GM19099 (cell line): Measurements from ENCODE around the gene CD69.
A peak's percentile ranks its signal among the peaks of the same experiment; 100 is the strongest.

Experiments used
- POLR2A ChIP-seq: IDR thresholded peaks from 3 replicates; pipeline ENCODE4 v1.6.1; 2011; ENCODE audit warnings: low read depth; ENCODE audit not compliant: insufficient read length; ENCODE audit errors: extremely low read depth

The CD69 gene

DNA sequence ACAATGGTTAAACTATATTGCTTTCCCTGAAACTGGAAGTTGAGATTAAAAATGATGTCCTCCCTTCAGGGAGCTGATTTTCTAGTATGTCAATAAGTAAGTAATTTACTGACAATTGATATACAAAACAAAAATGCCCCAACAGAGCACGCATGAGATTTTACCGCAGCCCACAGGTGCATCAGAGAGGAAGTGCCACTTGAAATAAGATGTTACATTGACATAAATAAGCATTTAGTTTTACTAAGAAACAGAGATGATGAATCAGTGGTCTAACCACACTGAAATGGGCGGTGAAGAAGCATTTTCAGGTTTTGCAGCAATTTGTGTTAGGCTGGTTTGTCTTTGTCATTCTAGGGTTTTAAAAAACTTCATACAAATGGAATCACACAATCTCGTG, 19.0 kb downstream of the CD69 start:
- TF ChIP-seq POLR2A, result no peak

DNA sequence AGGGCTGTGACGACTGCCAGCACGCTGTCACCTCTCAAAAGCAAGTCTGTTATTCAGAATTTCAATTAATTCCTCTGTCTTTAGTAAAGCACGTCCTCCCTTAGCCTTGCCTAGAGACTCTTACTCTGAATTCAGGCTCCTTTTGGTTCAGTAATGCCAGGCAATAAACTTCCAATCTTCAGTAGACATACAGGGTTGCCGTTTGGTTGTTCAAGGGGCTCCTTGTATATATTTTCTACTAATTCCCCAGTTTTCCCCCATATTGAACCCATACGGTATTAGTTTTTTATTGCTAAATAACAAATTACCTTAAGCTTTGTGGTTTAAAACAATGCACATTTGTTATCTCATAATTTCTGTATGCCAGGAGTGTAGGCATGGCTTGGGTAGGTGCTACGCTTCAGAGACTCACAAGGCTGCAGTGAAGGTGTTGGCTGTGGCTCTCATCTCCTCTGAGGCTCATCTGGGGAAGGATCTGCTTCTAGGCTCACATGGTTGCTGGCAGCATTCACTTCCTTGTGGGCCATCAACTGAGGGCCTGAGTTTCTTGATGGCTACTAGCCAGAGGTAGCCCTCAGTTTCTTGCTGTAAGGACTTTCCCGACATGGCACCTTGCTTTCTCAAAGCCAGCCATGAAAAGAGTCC, 20.5 kb downstream of the CD69 start:
- no peak for TF ChIP-seq POLR2A

DNA sequence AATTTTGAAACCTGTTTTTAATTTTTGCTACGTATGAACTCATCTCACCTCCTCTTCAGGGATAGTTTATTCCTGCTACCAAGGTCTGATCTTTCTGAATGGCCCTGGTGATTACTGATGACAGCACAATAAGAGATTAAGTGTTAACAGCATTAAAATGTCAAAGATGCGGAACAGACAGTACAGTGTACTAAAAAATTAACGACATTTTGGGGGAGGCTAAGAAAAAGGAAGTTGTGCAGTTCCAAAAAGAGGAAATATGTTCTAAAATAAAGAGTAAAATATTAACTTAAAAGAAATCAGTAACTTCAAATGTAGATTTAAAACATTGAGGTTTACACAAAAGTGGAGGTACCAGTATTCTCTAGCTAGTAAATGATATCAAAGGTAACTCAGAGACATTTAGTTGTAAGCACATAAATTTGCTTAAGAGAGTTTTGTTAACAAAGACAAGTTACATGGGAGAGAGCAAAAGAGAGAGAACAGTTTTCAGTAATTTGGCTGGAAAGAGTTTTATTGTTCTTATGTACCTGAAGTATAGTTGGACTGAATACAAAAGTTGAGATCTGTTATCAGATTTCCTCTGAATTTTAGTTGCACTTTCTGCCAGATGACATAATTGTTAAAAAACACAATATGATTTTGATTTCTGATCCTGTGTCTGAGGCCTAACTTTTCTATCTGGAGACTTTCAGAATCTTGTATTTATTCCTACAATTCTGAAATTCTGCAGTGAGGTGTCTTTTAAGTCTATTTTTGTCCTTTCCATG, 23.6 kb downstream of the CD69 start:
- TF ChIP-seq POLR2A, result no peak

DNA sequence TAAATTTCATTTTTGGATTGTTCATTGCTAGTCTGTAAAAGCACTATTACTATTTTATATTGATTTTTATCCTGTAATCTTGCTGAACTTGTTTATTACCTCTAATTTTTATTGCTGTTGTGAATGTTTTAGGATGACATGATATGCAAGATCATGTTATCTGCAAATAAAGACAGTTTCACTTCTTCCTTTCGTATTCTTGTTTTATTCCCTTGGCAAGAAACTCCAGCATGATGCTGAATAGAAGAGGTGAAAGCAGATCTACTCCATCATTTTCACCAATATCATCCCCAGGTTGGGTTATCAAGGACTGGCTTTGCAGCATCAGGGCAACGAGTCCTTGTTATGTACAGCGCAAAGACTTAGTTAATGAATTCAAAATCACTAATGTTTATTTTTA, 25.1 kb downstream of the CD69 start:
- TF ChIP-seq POLR2A, result no peak

DNA sequence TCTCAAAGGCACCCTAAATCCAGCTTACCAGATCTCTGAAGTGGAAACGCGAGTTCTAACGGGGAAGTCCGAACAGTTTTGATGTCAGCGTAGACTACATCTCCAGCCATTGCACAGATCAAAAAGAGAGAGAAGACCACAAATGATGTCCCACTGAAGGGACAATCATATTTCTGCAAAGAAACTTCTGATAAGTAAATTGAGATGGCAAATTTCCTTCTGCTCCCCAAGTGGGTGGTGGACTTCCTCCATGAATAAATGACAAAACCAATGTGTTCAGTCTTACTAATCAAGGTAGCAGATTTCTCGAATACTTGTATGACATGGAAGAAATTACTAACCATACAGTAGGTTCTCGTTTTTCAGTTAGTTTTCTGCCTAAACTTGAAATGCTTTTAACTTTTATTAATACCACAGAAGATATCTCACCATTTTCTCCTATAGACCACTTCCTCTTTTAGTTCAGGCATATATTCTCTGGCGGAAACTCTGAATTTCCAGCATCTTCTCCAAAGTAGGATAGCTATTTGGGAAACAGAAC, 27.7 kb downstream of the CD69 start, which contains the start of gene CLECL1:
TSS of gene CLECL1 (minus strand) at position 177 of the 541 bp plus-strand sequence.
- TF ChIP-seq POLR2A, result peak; percentile 77

DNA sequence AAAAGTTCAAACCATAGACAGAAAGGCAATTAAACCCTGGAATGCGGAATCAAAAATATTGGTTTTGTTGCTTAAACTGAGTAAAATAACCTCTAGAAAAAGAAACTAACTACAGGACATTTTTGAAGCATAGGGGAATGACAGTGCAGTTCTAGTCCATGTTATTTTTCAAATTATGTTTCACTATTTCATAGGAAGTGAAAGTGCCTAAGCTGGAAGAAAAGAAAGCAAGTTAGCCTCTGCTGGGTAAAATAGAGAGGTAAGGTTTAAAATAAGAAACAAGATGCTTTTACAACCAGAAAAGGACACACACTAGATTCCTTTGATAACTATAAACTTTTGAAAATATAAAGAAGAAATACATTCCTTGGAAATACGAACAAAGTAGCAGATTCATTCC, 28.9 kb downstream of the CD69 start:
- TF ChIP-seq POLR2A, result peak; percentile 25

DNA sequence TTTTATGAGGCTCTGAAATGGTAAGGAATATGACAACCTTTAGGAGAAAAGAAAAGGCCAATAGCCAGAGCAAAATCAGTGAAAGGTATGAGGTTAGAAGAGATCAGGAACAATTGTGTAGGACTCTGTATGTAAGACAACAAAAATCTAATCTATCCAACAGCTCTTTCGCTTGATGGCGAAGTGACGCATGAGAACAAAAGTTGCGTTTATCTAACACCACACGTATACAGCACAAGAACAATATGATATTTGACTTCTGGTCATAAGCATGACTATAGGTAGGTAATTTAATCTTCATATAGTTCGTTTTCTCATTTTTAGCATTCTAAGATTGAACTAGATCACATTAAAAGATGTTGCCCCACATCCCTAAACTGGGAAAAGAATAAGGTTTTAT, 29.3 kb downstream of the CD69 start:
- TF ChIP-seq POLR2A, result peak; percentile 31

DNA sequence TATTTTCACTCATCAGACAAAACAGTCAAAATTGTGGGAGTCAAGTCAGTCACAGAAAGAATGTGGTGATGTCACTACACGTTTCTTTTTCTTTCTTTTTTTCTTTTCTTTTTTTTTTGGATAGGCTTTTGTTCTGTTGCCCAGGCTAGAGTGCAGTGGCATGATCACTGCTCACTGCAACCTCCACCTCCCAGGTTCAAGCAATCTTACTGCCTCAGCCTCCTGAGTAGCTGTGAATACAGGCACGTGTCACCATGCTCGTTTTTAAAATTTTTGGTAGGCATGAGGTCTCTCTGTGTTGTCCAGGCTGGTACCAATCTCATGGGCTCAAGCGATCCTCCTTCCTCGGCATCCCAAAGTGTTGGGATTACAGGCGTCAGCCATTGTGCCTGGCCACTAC, 30.1 kb downstream of the CD69 start:
- TF ChIP-seq POLR2A, result peak; percentile 29

DNA sequence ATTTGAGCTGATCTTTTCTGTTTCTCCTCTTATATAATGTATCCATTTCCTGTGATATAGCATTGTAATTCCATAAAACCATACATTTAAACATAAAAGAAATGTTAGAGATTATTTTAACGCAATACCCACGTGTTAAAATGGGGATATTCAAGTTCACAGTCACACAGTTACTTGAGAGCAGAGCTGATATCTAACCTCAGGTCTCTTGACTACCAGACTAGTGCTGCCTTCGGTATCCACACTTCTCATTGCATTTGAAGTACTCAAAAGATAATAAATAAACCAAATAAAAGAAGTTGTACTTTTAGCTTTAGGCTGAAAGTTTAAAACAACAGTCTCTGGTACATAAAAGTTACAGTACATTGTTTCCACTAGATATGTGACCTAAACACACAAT, 30.7 kb downstream of the CD69 start:
- TF ChIP-seq POLR2A, result no peak

DNA sequence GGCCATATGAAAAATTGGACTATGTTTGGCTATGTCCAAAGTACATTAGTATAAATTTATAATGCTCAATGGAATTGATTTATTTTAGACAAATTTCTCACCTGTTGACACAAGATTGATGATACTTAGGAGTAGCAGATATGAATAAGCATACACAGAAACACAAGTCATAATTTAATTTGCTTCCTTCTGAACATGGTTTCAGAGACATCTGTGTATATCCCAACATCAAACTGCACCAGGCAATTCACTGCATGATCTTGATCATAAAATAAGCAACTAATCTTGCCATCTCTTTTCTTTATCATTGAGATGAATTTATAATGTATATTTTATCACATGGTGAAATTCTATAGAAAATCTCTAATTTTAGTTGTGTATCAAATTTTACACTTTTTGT, 31.6 kb downstream of the CD69 start:
- TF ChIP-seq POLR2A, result no peak

DNA sequence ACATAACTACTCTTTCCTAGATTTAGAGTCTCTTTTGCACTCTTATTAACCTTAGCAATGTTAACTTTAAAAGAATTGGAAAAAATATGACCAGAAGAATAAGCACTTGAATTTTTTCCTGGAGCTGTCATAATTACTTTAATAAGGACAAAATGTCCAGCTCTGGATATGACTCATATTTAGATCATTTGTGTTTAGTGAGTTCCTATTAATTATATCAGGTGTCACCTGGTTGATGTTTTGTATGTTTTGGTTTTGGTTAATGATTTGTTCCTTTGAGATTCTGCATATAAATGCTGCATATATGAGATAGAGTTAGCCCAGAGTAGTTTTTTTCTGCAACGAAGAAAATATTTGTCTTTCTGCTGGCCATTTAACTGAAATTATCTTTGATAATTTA, 32.9 kb downstream of the CD69 start:
- peak; percentile 54 for TF ChIP-seq POLR2A

DNA sequence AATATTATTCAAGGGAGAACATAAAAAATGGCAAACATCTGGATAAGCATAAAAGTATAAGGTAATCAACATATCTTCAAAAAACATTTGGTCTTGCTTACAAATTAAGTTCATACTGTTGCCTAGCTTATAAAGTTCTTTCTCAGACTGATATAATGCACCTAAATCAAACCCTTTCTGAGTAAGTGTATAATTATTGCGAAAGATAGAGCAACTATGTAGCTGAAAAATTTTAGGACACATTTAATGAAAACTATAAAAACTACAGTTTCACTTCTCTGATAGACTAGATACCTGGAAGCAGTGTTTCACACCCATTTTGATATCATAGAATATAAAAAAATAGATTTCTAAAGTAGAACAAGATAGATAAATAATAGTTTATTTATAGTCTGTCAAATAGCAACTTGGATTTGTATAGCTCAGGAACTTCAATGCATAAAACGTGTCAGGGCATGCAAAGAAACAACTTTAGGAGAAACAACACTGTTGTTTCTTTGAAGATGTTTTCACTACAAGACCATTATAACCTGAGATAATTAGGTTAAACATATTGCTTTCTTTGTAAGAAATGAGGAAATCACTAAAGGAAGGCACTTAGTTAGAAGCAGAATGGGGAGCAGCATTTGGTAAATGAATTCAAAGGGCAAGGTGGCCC, 35.4 kb downstream of the CD69 start:
- no peak for TF ChIP-seq POLR2A

DNA sequence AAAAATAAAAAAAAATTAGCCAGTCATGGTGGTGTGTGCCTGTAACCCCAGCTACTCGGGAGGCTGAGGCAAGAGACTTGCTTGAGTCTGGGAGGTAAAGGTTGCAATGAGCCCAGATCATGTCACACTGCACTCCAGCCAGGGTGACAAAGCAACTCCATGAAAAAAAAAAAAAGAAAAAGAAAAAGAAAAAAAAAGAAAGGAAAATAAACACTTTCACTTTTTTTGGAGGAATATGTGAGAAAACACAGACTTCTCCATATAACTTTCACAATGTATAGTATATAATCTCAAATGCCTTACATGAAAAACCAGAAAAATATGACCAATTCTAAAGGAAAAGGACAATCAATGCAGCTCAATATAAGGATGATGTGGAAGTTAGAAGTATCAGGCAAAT, 36.7 kb downstream of the CD69 start:
- TF ChIP-seq POLR2A, result no peak

DNA sequence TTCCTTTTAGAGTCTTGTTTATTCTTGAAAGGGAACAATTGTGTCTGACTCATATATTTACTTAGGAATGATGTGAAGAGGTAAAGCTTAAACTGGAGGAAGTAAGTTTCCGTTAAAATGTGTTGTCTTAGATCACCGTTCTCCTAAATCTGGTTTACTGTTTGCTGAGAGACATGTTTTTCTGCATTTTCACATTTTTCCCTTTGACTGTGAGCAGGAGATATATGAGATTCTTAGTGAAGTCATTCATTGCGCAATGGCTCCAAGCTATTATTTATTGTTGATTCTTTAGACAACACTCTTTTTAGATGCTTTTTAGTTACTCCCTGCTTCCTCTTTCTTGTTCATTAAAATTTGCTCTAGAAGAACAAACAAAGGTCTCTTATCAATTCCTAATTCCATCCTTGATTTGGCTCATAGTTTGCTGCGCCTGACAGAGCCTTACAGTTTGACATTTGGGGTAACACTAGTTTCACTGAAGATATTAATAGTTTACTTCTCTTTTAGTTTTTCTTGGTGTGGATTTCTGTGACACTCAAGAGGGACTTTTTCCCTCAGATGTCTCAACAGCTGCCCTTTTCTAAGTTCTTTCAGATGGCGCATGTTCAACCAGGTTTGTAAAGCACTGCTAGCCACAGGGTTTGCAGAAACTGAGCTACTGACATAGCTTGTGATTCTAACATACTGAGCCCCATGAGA, 39.2 kb downstream of the CD69 start:
- peak; percentile 28 for TF ChIP-seq POLR2A

DNA sequence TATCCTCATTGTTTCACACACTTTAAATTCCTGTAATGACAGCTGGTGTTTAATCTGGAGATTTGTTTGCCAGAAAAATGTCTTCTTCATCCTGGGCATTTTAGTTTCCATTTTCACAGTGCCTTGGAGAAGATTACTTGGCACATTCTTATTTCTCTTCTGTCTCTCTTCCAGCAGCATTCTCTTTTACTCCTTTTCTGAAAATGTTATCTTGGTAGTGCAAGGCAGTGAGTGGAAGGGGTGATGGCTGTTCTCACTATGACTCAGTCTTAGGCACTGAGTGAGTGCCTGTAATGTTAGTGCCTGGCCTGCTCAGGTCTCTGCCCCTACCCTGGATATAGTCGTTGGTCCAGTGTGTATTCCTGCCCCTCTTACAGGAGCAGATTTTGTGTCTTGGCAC, 40.9 kb downstream of the CD69 start:
- TF ChIP-seq POLR2A, result no peak

DNA sequence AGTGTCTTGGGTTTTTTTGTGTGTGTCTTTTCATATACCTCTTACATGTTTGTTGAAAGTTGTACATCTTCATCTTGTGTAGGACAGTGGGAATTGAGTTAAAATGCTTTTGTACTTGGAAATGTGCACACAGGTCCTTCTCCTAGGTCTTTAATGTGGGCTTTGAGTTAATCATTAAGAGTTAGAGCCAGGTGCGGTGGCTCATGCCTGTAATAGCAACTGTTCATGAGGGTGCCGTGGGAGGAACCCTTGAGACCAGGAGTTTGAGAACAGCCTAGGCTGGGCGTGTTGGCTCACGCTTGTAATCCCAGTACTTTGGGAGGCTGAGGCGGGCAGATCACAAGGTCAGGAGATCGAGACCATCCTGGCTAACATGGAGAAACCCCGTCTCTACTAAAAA, 41.7 kb downstream of the CD69 start:
- TF ChIP-seq POLR2A, result no peak
